GM10847 (cell line): ENCODE results near the gene MEGF8.
A peak's percentile ranks its signal among the peaks of the same experiment; 100 is the strongest.

ENCODE experiments used
- POLR2A ChIP-seq: IDR thresholded peaks from 2 replicates; pipeline ENCODE4 v1.6.1; 2011; ENCODE audit not compliant: insufficient read length; ENCODE audit errors: extremely low read depth

Gene MEGF8

GRCh38 chr19:42396381-42397262, 71.2 kb downstream of the MEGF8 start:
- peak; percentile 84 for TF ChIP-seq POLR2A

GRCh38 chr19:42397263-42398166, 72.1 kb downstream of the MEGF8 start:
- TF ChIP-seq POLR2A, result no peak

- TF ChIP-seq POLR2A, result no peak
These were observed 75.0 kb downstream of the MEGF8 start for GRCh38 chr19:42400404-42400803.

GRCh38 chr19:42401365-42402303, 76.2 kb downstream of the MEGF8 start:
- TF ChIP-seq POLR2A, result no peak

- TF ChIP-seq POLR2A, result no peak
These were observed 77.1 kb downstream of the MEGF8 start for GRCh38 chr19:42402376-42403116.

- TF ChIP-seq POLR2A, result no peak
These were observed 78.2 kb downstream of the MEGF8 start for GRCh38 chr19:42403586-42403985.

- TF ChIP-seq POLR2A, result no peak
These were observed 80.7 kb downstream of the MEGF8 start for GRCh38 chr19:42406111-42406510.

GRCh38 chr19:42407085-42407815, 81.8 kb downstream of the MEGF8 start:
- no peak for TF ChIP-seq POLR2A

- TF ChIP-seq POLR2A, result no peak
These were observed 82.4 kb downstream of the MEGF8 start for GRCh38 chr19:42407816-42408175.

- TF ChIP-seq POLR2A, result no peak
These were observed 84.0 kb downstream of the MEGF8 start for GRCh38 chr19:42409477-42409876.

- TF ChIP-seq POLR2A, result no peak
These were observed 84.9 kb downstream of the MEGF8 start for GRCh38 chr19:42410371-42410770.

GRCh38 chr19:42411581-42412178, 86.2 kb downstream of the MEGF8 start:
- TF ChIP-seq POLR2A, result no peak

- TF ChIP-seq POLR2A, result no peak
These were observed 86.8 kb downstream of the MEGF8 start for GRCh38 chr19:42412227-42412626.
